OCI-LY1 (cell line): Measurements from ENCODE around the gene PSTPIP1.

ENCODE experiments used
- H2AFZ ChIP-seq: fragments of 200-600 bp; sonication (generic), shearing (Covaris generic); 2 replicates; pipeline ENCODE4 v1.6.0; 2014; ENCODE audit warnings: antibody characterized with exemption, mild to moderate bottlenecking, low read length
- H3F3A ChIP-seq: fragments of 200-600 bp; sonication (generic), shearing (Covaris generic); 2 replicates; pipeline ENCODE4 v1.6.0; 2014; ENCODE audit warnings: mild to moderate bottlenecking, antibody characterized with exemption, low read length, moderate library complexity; ENCODE audit not compliant: insufficient read depth
- H3K27ac ChIP-seq: fragments of 200-600 bp; sonication (generic); 2 replicates; pipeline ENCODE4 v1.5.1; 2014; ENCODE audit warnings: low read length, mixed run types, mild to moderate bottlenecking, low read depth; ENCODE audit not compliant: poor library complexity, severe bottlenecking
- H3K27me3 ChIP-seq: fragments of 200-600 bp; sonication (generic); 2 replicates; pipeline ENCODE4 v1.6.0; 2014; ENCODE audit warnings: antibody characterized with exemption, mild to moderate bottlenecking, low read length, moderate library complexity; ENCODE audit not compliant: insufficient read depth
- H3K36me3 ChIP-seq: fragments of 200-600 bp; sonication (generic); 2 replicates; pipeline ENCODE4 v1.6.1; 2014; ENCODE audit warnings: mild to moderate bottlenecking, antibody characterized with exemption, low read length, moderate library complexity, mixed read lengths; ENCODE audit not compliant: insufficient read depth
- H3K4me1 ChIP-seq: fragments of 200-600 bp; sonication (generic); 2 replicates; pipeline ENCODE4 v1.5.1; 2014; ENCODE audit warnings: mild to moderate bottlenecking, low read length, moderate library complexity; ENCODE audit not compliant: insufficient read depth, severe bottlenecking
- H3K4me2 ChIP-seq: fragments of 200-600 bp; sonication (generic), shearing (Covaris generic); 2 replicates; pipeline ENCODE4 v1.6.1; 2014; ENCODE audit warnings: low read length
- H3K4me3 ChIP-seq: fragments of 200-600 bp; sonication (generic); 2 replicates; pipeline ENCODE4 v1.5.1; 2014; ENCODE audit warnings: low read length, low read depth, mild to moderate bottlenecking, mixed read lengths; ENCODE audit not compliant: poor library complexity, severe bottlenecking
- H3K79me2 ChIP-seq: fragments of 200-600 bp; shearing (Covaris generic); 2 replicates; pipeline ENCODE4 v1.6.1; 2016; ENCODE audit warnings: mixed run types, low read length, mixed read lengths; ENCODE audit not compliant: insufficient read depth
- H3K9ac ChIP-seq: fragments of 200-600 bp; sonication (generic), shearing (Covaris generic); 2 replicates; pipeline ENCODE4 v1.6.1; 2014; ENCODE audit warnings: mild to moderate bottlenecking, low read length, mixed read lengths
- H3K9me2 ChIP-seq: fragments of 200-600 bp; sonication (generic), shearing (Covaris generic); 2 replicates; pipeline ENCODE4 v1.6.1; 2014; ENCODE audit warnings: low read depth, mild to moderate bottlenecking, low read length, mixed read lengths
- H3K9me3 ChIP-seq: fragments of 200-600 bp; shearing (Covaris generic); 2 replicates; pipeline ENCODE4 v1.6.1; 2014; ENCODE audit warnings: low read length, mixed read lengths
- H4K20me1 ChIP-seq: fragments of 200-600 bp; sonication (generic), shearing (Covaris generic); 2 replicates; pipeline ENCODE4 v1.6.0; 2016; ENCODE audit warnings: mild to moderate bottlenecking, low read length; ENCODE audit not compliant: insufficient read depth
- EZH2 ChIP-seq: fragments of 200-600 bp; sonication (generic), shearing (Covaris generic); IDR thresholded peaks from 2 replicates; pipeline ENCODE4 v1.8.0; 2017; ENCODE audit warnings: borderline replicate concordance, mixed run types, mild to moderate bottlenecking, antibody characterized with exemption, low read length, moderate library complexity, mixed read lengths
- TF ChIP-seq, protein P1 (sequence below): fragments of 200-600 bp; sonication (generic), shearing (Covaris generic); IDR thresholded peaks from 2 replicates; pipeline ENCODE4 v1.5.1; 2017; ENCODE audit warnings: mild to moderate bottlenecking, antibody characterized with exemption, low read length, moderate library complexity, mixed read lengths

PSTPIP1 gene

DNA sequence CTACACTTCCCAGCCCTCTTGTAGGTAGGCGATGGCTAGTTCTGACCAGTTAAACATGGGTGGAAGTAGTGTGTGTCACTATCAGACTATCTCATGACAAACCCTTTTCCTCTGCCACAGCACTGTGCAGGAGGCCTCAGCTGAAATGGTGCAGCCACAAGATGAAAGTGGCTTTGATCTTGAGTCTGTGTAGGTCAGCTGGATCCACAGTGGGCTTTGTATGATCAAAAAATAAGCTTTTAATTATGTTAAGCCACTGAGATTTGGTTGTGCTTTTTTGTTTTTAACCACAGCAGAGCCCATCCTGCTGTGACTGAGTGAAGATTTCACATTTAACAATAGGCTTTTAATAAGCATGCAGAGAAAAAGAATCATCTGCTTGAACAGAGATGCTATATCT, 43.7 kb upstream of the PSTPIP1 start:
- H3K9me2 ChIP-seq: no peaks in the 10 kb centered on the region
- H3K27ac ChIP-seq: no peak overlapping the region
- peaks cover 4% of the 10 kb centered on the region for H3K4me1 ChIP-seq
- H2AFZ ChIP-seq: no peak overlapping the region
- TF ChIP-seq, protein P1, sequence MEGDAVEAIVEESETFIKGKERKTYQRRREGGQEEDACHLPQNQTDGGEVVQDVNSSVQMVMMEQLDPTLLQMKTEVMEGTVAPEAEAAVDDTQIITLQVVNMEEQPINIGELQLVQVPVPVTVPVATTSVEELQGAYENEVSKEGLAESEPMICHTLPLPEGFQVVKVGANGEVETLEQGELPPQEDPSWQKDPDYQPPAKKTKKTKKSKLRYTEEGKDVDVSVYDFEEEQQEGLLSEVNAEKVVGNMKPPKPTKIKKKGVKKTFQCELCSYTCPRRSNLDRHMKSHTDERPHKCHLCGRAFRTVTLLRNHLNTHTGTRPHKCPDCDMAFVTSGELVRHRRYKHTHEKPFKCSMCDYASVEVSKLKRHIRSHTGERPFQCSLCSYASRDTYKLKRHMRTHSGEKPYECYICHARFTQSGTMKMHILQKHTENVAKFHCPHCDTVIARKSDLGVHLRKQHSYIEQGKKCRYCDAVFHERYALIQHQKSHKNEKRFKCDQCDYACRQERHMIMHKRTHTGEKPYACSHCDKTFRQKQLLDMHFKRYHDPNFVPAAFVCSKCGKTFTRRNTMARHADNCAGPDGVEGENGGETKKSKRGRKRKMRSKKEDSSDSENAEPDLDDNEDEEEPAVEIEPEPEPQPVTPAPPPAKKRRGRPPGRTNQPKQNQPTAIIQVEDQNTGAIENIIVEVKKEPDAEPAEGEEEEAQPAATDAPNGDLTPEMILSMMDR: no peak
- TF ChIP-seq EZH2: no peak
- no peak overlapping the region for H3K4me3 ChIP-seq
- H3K4me2 ChIP-seq: no peak overlapping the region
- no peaks in the 10 kb centered on the region for H3K79me2 ChIP-seq
- 0 out of 2 replicates have a peak, but pooled peaks cover 3% of the 10 kb centered on the region for H3K27me3 ChIP-seq
- no peaks in the 10 kb centered on the region for H3F3A ChIP-seq
- H3K9ac ChIP-seq: no peak overlapping the region
- no peaks in the 10 kb centered on the region for H3K9me3 ChIP-seq
- H3K36me3 ChIP-seq: peaks cover 16% of the 10 kb centered on the region; the same call in 1 of the 2 replicates
- no peaks in the 10 kb centered on the region for H4K20me1 ChIP-seq

DNA sequence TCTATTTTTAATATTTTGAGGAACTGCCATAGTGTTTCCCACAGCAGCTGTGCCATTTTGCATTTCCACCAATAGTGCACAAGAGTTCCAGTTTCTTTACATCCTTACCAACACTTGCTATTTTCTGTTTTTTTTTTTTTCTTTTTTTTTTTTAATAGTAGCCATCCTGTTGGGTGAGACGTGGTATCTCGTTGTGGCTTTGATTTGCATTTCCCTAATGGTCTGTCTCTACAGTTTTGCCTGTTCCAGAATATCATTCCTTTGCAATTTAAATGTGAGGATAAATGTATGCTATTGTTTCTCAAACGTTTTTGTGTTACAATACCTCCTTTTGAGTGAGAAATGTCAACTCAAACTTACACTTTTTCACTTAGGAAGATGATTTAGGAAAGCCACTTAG, 41.0 kb upstream of the PSTPIP1 start:
- Histone ChIP-seq H3K9ac (no peak overlapping the region), H3K36me3 (peaks cover 6% of the 10 kb centered on the region; the same call in 1 of the 2 replicates), H3K4me1 (no peaks in the 10 kb centered on the region), H3K27ac (no peak overlapping the region), H3K27me3 (0 out of 2 replicates have a peak, but pooled peaks cover 3% of the 10 kb centered on the region), H3F3A (no peaks in the 10 kb centered on the region), H3K79me2 (no peaks in the 10 kb centered on the region), H3K4me3 (no peak overlapping the region), H4K20me1 (no peaks in the 10 kb centered on the region), H3K9me3 (no peaks in the 10 kb centered on the region), H3K9me2 (no peaks in the 10 kb centered on the region), H3K4me2 (no peak overlapping the region), H2AFZ (no peak overlapping the region)
- TF ChIP-seq, protein P1: no peak
- TF ChIP-seq EZH2: no peak

- no peaks in the 10 kb centered on the region for H3K36me3 ChIP-seq
- no peaks in the 10 kb centered on the region for H3K79me2 ChIP-seq
- H3K27ac ChIP-seq: no peak overlapping the region
- H3K4me2 ChIP-seq: no peak overlapping the region
- no peaks in the 10 kb centered on the region for H3K9me2 ChIP-seq
- no peaks in the 10 kb centered on the region for H3K4me1 ChIP-seq
- no peak overlapping the region for H3K4me3 ChIP-seq
- TF ChIP-seq, protein P1: no peak
- H3K9ac ChIP-seq: no peak overlapping the region
- no peak overlapping the region for H2AFZ ChIP-seq
- no peaks in the 10 kb centered on the region for H4K20me1 ChIP-seq
- no peaks in the 10 kb centered on the region for H3K9me3 ChIP-seq
- H3F3A ChIP-seq: no peaks in the 10 kb centered on the region
- H3K27me3 ChIP-seq: 0 out of 2 replicates have a peak, but pooled peaks cover 3% of the 10 kb centered on the region
These were observed 40.2 kb upstream of the PSTPIP1 start for GRCh38 chr15:76954744-76955143.
